H9 (cell line): Measurements from ENCODE around the gene RBM18. TPM values are rescaled to one million over a fixed set of nuclear protein-coding genes. Genes with fewer than 3 reads are reported as not detected.

ENCODE experiments used
- DNase-seq: peaks from one replicate; pipeline ENCODE4 v3.0.0-alpha.2; 2017
- H2AFZ ChIP-seq: one replicate; pipeline ENCODE4 v1.6.1; 2013; ENCODE audit warnings: mild to moderate bottlenecking, low read length, control low read depth, moderate library complexity
- H2AK5ac ChIP-seq: 2 replicates; pipeline ENCODE4 v1.6.1; 2013; ENCODE audit warnings: low read length, control low read depth, mixed read lengths; ENCODE audit not compliant: insufficient read length
- H2BK120ac ChIP-seq: one replicate; pipeline ENCODE4 v1.6.1; 2013; ENCODE audit warnings: low read depth, mild to moderate bottlenecking, low read length, control low read depth, inconsistent platforms; ENCODE audit not compliant: poor library complexity, severe bottlenecking
- H2BK12ac ChIP-seq: 2 replicates; pipeline ENCODE4 v1.6.1; 2013; ENCODE audit warnings: low read length, control low read depth, mixed read lengths, low read depth; ENCODE audit not compliant: insufficient read length
- H2BK15ac ChIP-seq: 2 replicates; pipeline ENCODE4 v1.6.1; 2013; ENCODE audit warnings: low read depth, low read length, control low read depth
- H2BK20ac ChIP-seq: one replicate; pipeline ENCODE4 v1.6.1; 2013; ENCODE audit warnings: low read depth, mild to moderate bottlenecking, low read length, control low read depth, inconsistent platforms; ENCODE audit not compliant: poor library complexity, severe bottlenecking
- H2BK5ac ChIP-seq: 2 replicates; pipeline ENCODE4 v1.6.1; 2013; ENCODE audit warnings: low read length, control low read depth, mixed read lengths; ENCODE audit not compliant: insufficient read length
- H3K14ac ChIP-seq: 2 replicates; pipeline ENCODE4 v1.6.1; 2013; ENCODE audit warnings: low read length, control low read depth; ENCODE audit not compliant: insufficient read depth
- H3K18ac ChIP-seq: 2 replicates; pipeline ENCODE4 v1.6.1; 2013; ENCODE audit warnings: low read depth, mild to moderate bottlenecking, mixed read lengths, low read length, control low read depth; ENCODE audit not compliant: insufficient read length
- H3K23ac ChIP-seq: 2 replicates; pipeline ENCODE4 v1.6.1; 2013; ENCODE audit warnings: low read length, control low read depth, mixed read lengths, low read depth; ENCODE audit not compliant: insufficient read length
- H3K23me2 ChIP-seq: 2 replicates; pipeline ENCODE4 v1.6.1; 2013; ENCODE audit warnings: low read depth, mild to moderate bottlenecking, mixed read lengths, low read length, control low read depth; ENCODE audit not compliant: insufficient read length, poor library complexity, severe bottlenecking
- H3K27ac ChIP-seq: 2 replicates; pipeline ENCODE4 v1.5.1; 2013; ENCODE audit warnings: low read length, control low read depth, mixed read lengths, low read depth; ENCODE audit not compliant: insufficient read length
- H3K27me3 ChIP-seq: 2 replicates; pipeline ENCODE4 v1.6.1; 2013; ENCODE audit warnings: low read length, control low read depth, inconsistent platforms; ENCODE audit not compliant: insufficient read depth
- H3K4ac ChIP-seq: 2 replicates; pipeline ENCODE4 v1.6.1; 2013; ENCODE audit warnings: low read depth, mild to moderate bottlenecking, control low read depth, inconsistent platforms, low read length, moderate library complexity
- H3K4me1 ChIP-seq: 2 replicates; pipeline ENCODE4 v1.6.1; 2013; ENCODE audit warnings: low read length, control low read depth, inconsistent platforms; ENCODE audit not compliant: insufficient read depth
- H3K4me2 ChIP-seq: 2 replicates; pipeline ENCODE4 v1.6.1; 2013; ENCODE audit warnings: low read length, control low read depth, mixed read lengths; ENCODE audit not compliant: insufficient read length, insufficient read depth
- H3K56ac ChIP-seq: 2 replicates; pipeline ENCODE4 v1.6.1; 2013; ENCODE audit warnings: low read depth, mild to moderate bottlenecking, mixed read lengths, low read length, control low read depth; ENCODE audit not compliant: insufficient read length
- H3K79me1 ChIP-seq: 2 replicates; pipeline ENCODE4 v1.6.1; 2013; ENCODE audit warnings: low read depth, mild to moderate bottlenecking, moderate library complexity, low read length, control low read depth, inconsistent platforms; ENCODE audit not compliant: insufficient read depth, poor library complexity, severe bottlenecking
- H3K79me2 ChIP-seq: 2 replicates; pipeline ENCODE4 v1.6.1; 2013; ENCODE audit warnings: low read length, control low read depth, inconsistent platforms; ENCODE audit not compliant: insufficient read depth
- H3K9ac ChIP-seq: 2 replicates; pipeline ENCODE4 v1.6.1; 2013; ENCODE audit warnings: low read length, control low read depth, mixed read lengths; ENCODE audit not compliant: insufficient read length; ENCODE audit errors: extremely low read depth
- H3K9me3 ChIP-seq: one replicate; pipeline ENCODE4 v1.6.1; 2013; ENCODE audit warnings: low read depth, low read length, inconsistent platforms; ENCODE audit not compliant: control insufficient read depth
- H3T11ph ChIP-seq: one replicate; pipeline ENCODE4 v1.6.1; 2013; ENCODE audit warnings: mild to moderate bottlenecking, low read length, control low read depth, inconsistent platforms
- H4K20me1 ChIP-seq: one replicate; pipeline ENCODE4 v1.6.1; 2013; ENCODE audit not compliant: control insufficient read depth, insufficient read length, insufficient read depth
- H4K5ac ChIP-seq: 2 replicates; pipeline ENCODE4 v1.6.1; 2013; ENCODE audit warnings: low read depth, mild to moderate bottlenecking, mixed read lengths, low read length, control low read depth; ENCODE audit not compliant: insufficient read length
- H4K8ac ChIP-seq: replicated peaks from 2 replicates; pipeline ENCODE4 v1.6.1; 2013; ENCODE audit warnings: low read length, control low read depth, mixed read lengths, low read depth; ENCODE audit not compliant: insufficient read length
- H4K91ac ChIP-seq: 2 replicates; pipeline ENCODE4 v1.6.1; 2013; ENCODE audit warnings: low read depth, mild to moderate bottlenecking, moderate library complexity, mixed read lengths, low read length, control low read depth; ENCODE audit not compliant: insufficient read length
- H3K27ac Mint-ChIP-seq, 3 experiments: 2 replicates in 2 of 3; 3 replicates in 1 of 3; pipeline ENCODE4 v1.8.0; 2020 to 2021; ENCODE audit warnings: mixed read lengths in 3 of 3, mild to moderate bottlenecking in 1 of 3, moderate library complexity in 1 of 3
- H3K27me3 Mint-ChIP-seq: 2 replicates; pipeline ENCODE4 v1.8.0; 2021; ENCODE audit warnings: low read depth, mild to moderate bottlenecking, moderate library complexity, mixed read lengths
- H3K36me3 Mint-ChIP-seq, 3 experiments: 2 replicates in 2 of 3; 3 replicates in 1 of 3; pipeline ENCODE4 v1.8.0; 2020 to 2021; ENCODE audit warnings: low read depth in 3 of 3, mixed read lengths in 3 of 3; ENCODE audit not compliant: insufficient read depth in 1 of 3
- H3K4me1 Mint-ChIP-seq, 2 experiments: 2 replicates each; pipeline ENCODE4 v1.8.0; 2020; ENCODE audit warnings: mixed read lengths in 2 of 2
- H3K4me3 Mint-ChIP-seq, 2 experiments: 2 replicates in 1 of 2; 3 replicates in 1 of 2; pipeline ENCODE4 v1.8.0; 2020 to 2021; ENCODE audit warnings: mild to moderate bottlenecking in 2 of 2, mixed read lengths in 2 of 2, moderate library complexity in 1 of 2
- H3K9me3 Mint-ChIP-seq, 2 experiments: 2 replicates in 1 of 2; 3 replicates in 1 of 2; pipeline ENCODE4 v1.8.0; 2020; ENCODE audit warnings: mild to moderate bottlenecking in 2 of 2, mixed read lengths in 2 of 2, moderate library complexity in 1 of 2
- WGBS: extraction: QIAGEN DNeasy Blood & Tissue Kit; methylation state at CpG from one replicate; pipeline ENCODE4 v1.1.7; 2013; ENCODE audit warnings: missing lambda C conversion rate, low lambda C conversion rate, mixed read lengths; ENCODE audit not compliant: insufficient read length; ENCODE audit errors: extremely low coverage; 5-methylcytosine and 5-hydroxymethylcytosine counted together
- total RNA-seq: library from RNA; stranded (reverse); gene quantifications from 2 replicates; pipeline ENCODE4 v1.2.1, GENCODE V29; 2021
- TF ChIP-seq, protein P1 (sequence below): fragments of 200-600 bp; sonication (generic); conservative IDR thresholded peaks from 3 replicates; pipeline ENCODE4 v1.8.0; 2021; ENCODE audit warnings: antibody characterized with exemption, mild to moderate bottlenecking

Gene RBM18
- total RNA-seq, 1 experiment from 2014 or later, result 18.9 TPM

DNA sequence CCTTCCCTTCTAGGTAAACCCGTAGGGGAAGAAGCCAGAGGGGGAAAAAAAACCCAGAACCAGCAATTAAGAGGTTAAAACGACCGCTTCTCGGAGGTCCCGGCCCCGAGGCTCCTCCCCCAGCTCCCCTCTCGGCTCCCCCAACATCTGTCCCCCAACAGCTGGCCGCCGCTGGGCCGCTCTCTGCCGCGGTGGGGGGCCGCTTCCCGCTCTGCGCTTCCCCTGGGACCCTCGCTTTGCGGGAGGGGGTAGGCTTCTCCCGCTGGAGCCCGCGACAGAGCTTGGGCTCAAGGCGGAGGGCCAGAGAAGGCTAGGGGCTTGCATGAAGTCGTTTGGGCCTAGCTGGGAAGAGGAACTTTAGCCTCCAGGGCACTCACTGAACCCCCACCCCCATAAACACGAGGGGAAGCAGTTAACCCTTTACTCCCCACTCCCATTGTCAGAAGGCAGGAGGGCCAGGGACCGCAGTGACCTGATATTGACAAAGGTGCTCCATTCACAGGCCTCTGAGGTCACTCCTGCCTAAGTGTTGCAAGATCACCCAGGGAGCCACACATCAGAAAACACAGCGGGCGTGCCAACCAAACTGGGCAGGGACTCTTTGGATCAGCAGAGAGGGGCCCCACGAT lies 43.3 kb downstream of the RBM18 start:
- no peak overlapping the region for H3K27ac Mint-ChIP-seq
- H3K27me3 Mint-ChIP-seq, result peaks cover 100% of the 10 kb centered on the region
- no peak overlapping the region for H2AFZ ChIP-seq
- no peak overlapping the region for H3K18ac ChIP-seq
- H3T11ph ChIP-seq, result no peak overlapping the region
- H3K27me3 ChIP-seq, result peaks cover 94% of the 10 kb centered on the region
- H3K9me3 ChIP-seq, result no peaks in the 10 kb centered on the region
- H3K4ac ChIP-seq, result no peak overlapping the region
- H4K20me1 ChIP-seq, result peaks cover 2% of the 10 kb centered on the region
- H4K8ac ChIP-seq, result no peak overlapping the region
- peaks cover 15% of the 10 kb centered on the region for H3K23me2 ChIP-seq
- no peak overlapping the region for H3K14ac ChIP-seq
- H3K9ac ChIP-seq, result no peak overlapping the region
- TF ChIP-seq, protein P1, sequence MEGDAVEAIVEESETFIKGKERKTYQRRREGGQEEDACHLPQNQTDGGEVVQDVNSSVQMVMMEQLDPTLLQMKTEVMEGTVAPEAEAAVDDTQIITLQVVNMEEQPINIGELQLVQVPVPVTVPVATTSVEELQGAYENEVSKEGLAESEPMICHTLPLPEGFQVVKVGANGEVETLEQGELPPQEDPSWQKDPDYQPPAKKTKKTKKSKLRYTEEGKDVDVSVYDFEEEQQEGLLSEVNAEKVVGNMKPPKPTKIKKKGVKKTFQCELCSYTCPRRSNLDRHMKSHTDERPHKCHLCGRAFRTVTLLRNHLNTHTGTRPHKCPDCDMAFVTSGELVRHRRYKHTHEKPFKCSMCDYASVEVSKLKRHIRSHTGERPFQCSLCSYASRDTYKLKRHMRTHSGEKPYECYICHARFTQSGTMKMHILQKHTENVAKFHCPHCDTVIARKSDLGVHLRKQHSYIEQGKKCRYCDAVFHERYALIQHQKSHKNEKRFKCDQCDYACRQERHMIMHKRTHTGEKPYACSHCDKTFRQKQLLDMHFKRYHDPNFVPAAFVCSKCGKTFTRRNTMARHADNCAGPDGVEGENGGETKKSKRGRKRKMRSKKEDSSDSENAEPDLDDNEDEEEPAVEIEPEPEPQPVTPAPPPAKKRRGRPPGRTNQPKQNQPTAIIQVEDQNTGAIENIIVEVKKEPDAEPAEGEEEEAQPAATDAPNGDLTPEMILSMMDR, result no peak
- no peak overlapping the region for H2BK5ac ChIP-seq
- no peak overlapping the region for H3K23ac ChIP-seq
- no peak overlapping the region for H3K56ac ChIP-seq
- no peaks in the 10 kb centered on the region for H3K79me1 ChIP-seq
- H2BK20ac ChIP-seq, result no peak overlapping the region
- no peak overlapping the region for H2BK15ac ChIP-seq
- H2BK120ac ChIP-seq, result no peak overlapping the region
- peaks cover 33 to 62% of the 10 kb centered on the region in 2 experiments for H3K4me1 Mint-ChIP-seq
- H4K5ac ChIP-seq, result no peak overlapping the region
- H3K4me2 ChIP-seq, result peak overlapping the region; percentile 48
- no peak overlapping the region for H2BK12ac ChIP-seq
- no peak overlapping the region for H4K91ac ChIP-seq
- H2AK5ac ChIP-seq, result no peak overlapping the region
- H3K9me3 Mint-ChIP-seq, result peaks cover 6 to 9% of the 10 kb centered on the region in 2 experiments
- peaks cover 0 to 8% (median 3%) of the 10 kb centered on the region in 3 experiments; a peak in 4 of 7 replicates for H3K36me3 Mint-ChIP-seq
- DNase-seq, result peak; percentile 64
- peak overlapping the region; percentile 45 to 82 for H3K4me3 Mint-ChIP-seq
- no peak overlapping the region for H3K27ac ChIP-seq
- no peaks in the 10 kb centered on the region for H3K79me2 ChIP-seq
- WGBS, result no CpG with 5 or more reads among the region's 27 CpGs
- peaks cover 4% of the 10 kb centered on the region; the same call in 1 of the 2 replicates for H3K4me1 ChIP-seq
